T-helper 2 cell treated with Interferon-gamma antibody and Interleukin-4, amounts not matched to agents 100 ng/mL and 5 ng/mL, for 36 hours (primary cell): ENCODE measurements around the gene PLCG1. TPM values are rescaled to one million over a fixed set of nuclear protein-coding genes. Genes with fewer than 3 reads are reported as not detected.
"Not testable (repeated sequence)": the region's sequence is repeated elsewhere in the genome, so short reads cannot be mapped to it uniquely, and the experiment has no call there.

Experiments
- intact Hi-C: fragments of 100-400 bp; cut with micrococcal nuclease; formaldehyde crosslinking; loops from one replicate; pipeline ENCODE4 v1.15.1; 2023
- total RNA-seq: library from RNA; stranded (reverse); gene quantifications from 2 replicates; pipeline ENCODE4 v1.2.3, GENCODE V29; 2022

Gene PLCG1
- 414 and 416 TPM in 2 replicates for total RNA-seq

- intact Hi-C loops = loop anchor here (1.0 to 5.0 kb wide), 4 partner anchors 35 to 480 kb away; partner anchors contain the start of genes CHD6, TOP1 and ZHX3
Observed at GRCh38 chr20:41136680-41137613, at the start of gene PLCG1. TSS of gene PLCG1 (plus strand) at chr20:41137543. CDS start at chr20:41137642, 99 bp downstream.

GRCh38 chr20:41087777-41088176, 49.6 kb upstream of the PLCG1 start:
- intact Hi-C loops = no loop called here

- intact Hi-C loops = no loop called here
Observed at GRCh38 chr20:41089555-41089954, 47.8 kb upstream of the PLCG1 start.

- intact Hi-C loops = no loop called here
Observed at GRCh38 chr20:41091927-41092326, 45.4 kb upstream of the PLCG1 start.

GRCh38 chr20:41094353-41095055, 42.8 kb upstream of the PLCG1 start:
- intact Hi-C loops = loop anchor here (1.0 to 2.0 kb wide), 3 partner anchors 66 to 126 kb away; partner anchors contain the start of gene TOP1

- intact Hi-C loops = loop anchor here (1.0 to 2.0 kb wide), 3 partner anchors 67 to 127 kb away; partner anchors contain the start of gene TOP1
Observed at GRCh38 chr20:41095110-41095969, 42.0 kb upstream of the PLCG1 start.

- intact Hi-C loops = no loop called here
Observed at GRCh38 chr20:41098703-41099250, 38.6 kb upstream of the PLCG1 start.

GRCh38 chr20:41100001-41100480, 37.3 kb upstream of the PLCG1 start:
- intact Hi-C loops = no loop called here

GRCh38 chr20:41101660-41102059, 35.7 kb upstream of the PLCG1 start:
- intact Hi-C loops = no loop called here

GRCh38 chr20:41108531-41108930, 28.8 kb upstream of the PLCG1 start:
- intact Hi-C loops = no loop called here

GRCh38 chr20:41110012-41110411, 27.3 kb upstream of the PLCG1 start:
- intact Hi-C loops = no loop called here

GRCh38 chr20:41110930-41111577, 26.3 kb upstream of the PLCG1 start:
- intact Hi-C loops = no loop called here

GRCh38 chr20:41111578-41111951, 25.8 kb upstream of the PLCG1 start:
- intact Hi-C loops = no loop called here

GRCh38 chr20:41116282-41116956, 20.9 kb upstream of the PLCG1 start:
- intact Hi-C loops = no loop called here

- intact Hi-C loops = not testable (repeated sequence)
Observed at GRCh38 chr20:41118159-41118558, 19.2 kb upstream of the PLCG1 start.

GRCh38 chr20:41118632-41119031, 18.7 kb upstream of the PLCG1 start:
- intact Hi-C loops = no loop called here

GRCh38 chr20:41119614-41120561, 17.5 kb upstream of the PLCG1 start:
- intact Hi-C loops = no loop called here

GRCh38 chr20:41121399-41121798, 15.9 kb upstream of the PLCG1 start:
- intact Hi-C loops = no loop called here
